GM23338 (cell line): ENCODE measurements around the gene AP3D1. TPM values are rescaled to one million over a fixed set of nuclear protein-coding genes. Genes with fewer than 3 reads are reported as not detected.
A peak's percentile ranks its signal among the peaks of the same experiment; 100 is the strongest.

Experiments used
- ATAC-seq: fragments of 200-7000 bp; cut with Tn5 transposase; 3 replicates; pipeline ENCODE4 v1.9.1; 2020
- DNase-seq: peaks from one replicate; pipeline ENCODE4 v3.0.0-alpha.2; 2015; ENCODE audit warnings: low spot score
- H2AFZ ChIP-seq: fragments of 200-600 bp; sonication (generic); 2 replicates; pipeline ENCODE4 v1.8.0; 2016; ENCODE audit warnings: antibody characterized with exemption, mild to moderate bottlenecking, moderate library complexity
- H3F3A ChIP-seq: fragments of 200-600 bp; sonication (generic); replicated peaks from 2 replicates; pipeline ENCODE4 v1.8.0; 2017; ENCODE audit warnings: antibody characterized with exemption, mixed run types, low read depth
- H3K27ac ChIP-seq: fragments of 200-600 bp; sonication (generic); 2 replicates; pipeline ENCODE4 v1.6.1; 2016; ENCODE audit warnings: low read depth
- H3K27me3 ChIP-seq: fragments of 200-600 bp; sonication (generic); 2 replicates; pipeline ENCODE4 v1.8.0; 2016; ENCODE audit warnings: mild to moderate bottlenecking, mixed run types, moderate library complexity; ENCODE audit not compliant: insufficient read depth
- H3K36me3 ChIP-seq: fragments of 200-600 bp; sonication (generic); 2 replicates; pipeline ENCODE4 v1.8.0; 2016; ENCODE audit warnings: mild to moderate bottlenecking; ENCODE audit not compliant: insufficient read depth
- H3K4me1 ChIP-seq: fragments of 200-600 bp; sonication (generic); 2 replicates; pipeline ENCODE4 v1.8.0; 2016; ENCODE audit warnings: mild to moderate bottlenecking, moderate library complexity; ENCODE audit not compliant: insufficient read depth
- H3K4me2 ChIP-seq: fragments of 200-600 bp; sonication (generic); 2 replicates; pipeline ENCODE4 v1.7.1; 2017; ENCODE audit warnings: mixed run types
- H3K4me3 ChIP-seq: fragments of 200-600 bp; sonication (generic); 2 replicates; pipeline ENCODE4 v1.6.1; 2016; ENCODE audit warnings: mixed run types
- H3K79me2 ChIP-seq: fragments of 200-600 bp; sonication (generic); replicated peaks from 2 replicates; pipeline ENCODE4 v1.8.0; 2017; ENCODE audit warnings: mild to moderate bottlenecking; ENCODE audit not compliant: insufficient read depth
- H3K9me2 ChIP-seq: fragments of 200-600 bp; sonication (generic); 2 replicates; pipeline ENCODE4 v1.8.0; 2017; ENCODE audit not compliant: insufficient read depth
- H4K20me1 ChIP-seq: fragments of 200-600 bp; sonication (generic); replicated peaks from 2 replicates; pipeline ENCODE4 v1.8.0; 2017; ENCODE audit warnings: mild to moderate bottlenecking; ENCODE audit not compliant: insufficient read depth
- H3K27ac Mint-ChIP-seq: 2 replicates; pipeline ENCODE4 v1.8.0; 2020; ENCODE audit warnings: inconsistent platforms, mild to moderate bottlenecking, moderate library complexity, mixed read lengths
- H3K27me3 Mint-ChIP-seq: 3 replicates; pipeline ENCODE4 v1.8.0; 2022; ENCODE audit warnings: low read depth, mild to moderate bottlenecking, moderate library complexity, mixed read lengths, inconsistent platforms; ENCODE audit not compliant: insufficient read depth, poor library complexity
- H3K36me3 Mint-ChIP-seq: 3 replicates; pipeline ENCODE4 v1.8.0; 2021; ENCODE audit warnings: low read depth, mild to moderate bottlenecking, inconsistent platforms, moderate library complexity, mixed read lengths
- H3K4me1 Mint-ChIP-seq: 3 replicates; pipeline ENCODE4 v1.8.0; 2020; ENCODE audit warnings: mild to moderate bottlenecking, inconsistent platforms, mixed read lengths
- H3K4me3 Mint-ChIP-seq: 3 replicates; pipeline ENCODE4 v1.8.0; 2021; ENCODE audit warnings: moderate library complexity, mild to moderate bottlenecking, inconsistent platforms, mixed read lengths
- H3K9me3 Mint-ChIP-seq: 3 replicates; pipeline ENCODE4 v1.8.0; 2020; ENCODE audit warnings: moderate library complexity, mild to moderate bottlenecking, inconsistent platforms, mixed read lengths
- CTCF ChIP-seq, 2 experiments: fragments of 200-600 bp in 1 of 2; sonication (generic) in 1 of 2; conservative IDR thresholded peaks; 2 replicates each; pipeline versions ENCODE4 v1.5.1 to v1.6.1; 2016 to 2017; ENCODE audit warnings: antibody characterized with exemption in 2 of 2, low read depth in 2 of 2, mild to moderate bottlenecking in 2 of 2, moderate library complexity in 1 of 2
- ETS1 ChIP-seq: IDR thresholded peaks from 2 replicates; pipeline ENCODE4 v1.6.1; 2016; ENCODE audit warnings: antibody characterized with exemption
- EZH2phosphoT487 ChIP-seq: fragments of 200-600 bp; sonication (generic); IDR thresholded peaks from one replicate; pipeline ENCODE4 v1.8.1; 2018; ENCODE audit warnings: antibody characterized with exemption; ENCODE audit not compliant: unreplicated experiment
- POLR2AphosphoS5 ChIP-seq: IDR thresholded peaks from 2 replicates; pipeline ENCODE4 v1.6.1; 2016; ENCODE audit warnings: antibody characterized with exemption, low read depth
- REST ChIP-seq: IDR thresholded peaks from one replicate; pipeline ENCODE4 v1.6.1; 2018; ENCODE audit warnings: antibody characterized with exemption; ENCODE audit not compliant: unreplicated experiment
- ZNF114 ChIP-seq: fragments of 250-450 bp; sonication (Bioruptor Pico); IDR thresholded peaks from 2 replicates; pipeline ENCODE4 v1.5.0; 2020; ENCODE audit warnings: mild to moderate bottlenecking, moderate library complexity
- ZNF331 ChIP-seq: fragments of 250-450 bp; sonication (Bioruptor Pico); IDR thresholded peaks from 2 replicates; pipeline ENCODE4 v1.5.0; 2020; ENCODE audit warnings: low read depth, mild to moderate bottlenecking, moderate library complexity
- polyA plus RNA-seq: library from polyadenylated mRNA; unstranded; fragments of >200 nt; fragmentation: Nextera tagmentation; extraction: Ambion mirVana; gene quantifications from 2 replicates; pipeline ENCODE4 v1.2.1, GENCODE V29; 2016
- total RNA-seq: library from RNA; depleted of rRNA; stranded (reverse); fragments of >200 nt; shearing (Covaris generic); gene quantifications from 2 replicates; pipeline ENCODE4 v1.2.3, GENCODE V29; 2014

Gene AP3D1
- total and polyA plus RNA-seq, 2 experiments from 2014 or later = 101 to 236 TPM

GRCh38 chr19:2056837-2057192 lies 94.6 kb downstream of the AP3D1 start (continued):
- TF ChIP-seq CTCF (conservative IDR thresholded peaks at IDR 0.05; ENCODE audit: low read depth in 2 of 2) = no peak
- TF ChIP-seq POLR2AphosphoS5 = no peak
- no peak for TF ChIP-seq ZNF331 (CRISPR knock-in tag)
- no peak for TF ChIP-seq EZH2phosphoT487

GRCh38 chr19:2055931-2056836 lies 95.2 kb downstream of the AP3D1 start:
- ATAC-seq (no peak), DNase-seq (peak; percentile 50)
- Mint-ChIP-seq H3K36me3 (no peaks in the 10 kb centered on the region), H3K27ac (0 out of 2 replicates have a peak overlapping the region, but pooled peaks have one; percentile 72), H3K27me3 (peaks cover 9% of the 10 kb centered on the region), H3K4me1 (peaks cover 18% of the 10 kb centered on the region), H3K4me3 (peak overlapping the region; percentile 27; the same call in 1 of the 3 replicates), H3K9me3 (no peaks in the 10 kb centered on the region)
- no peak for TF ChIP-seq ZNF114 (CRISPR knock-in tag)
- no peak for TF ChIP-seq POLR2AphosphoS5
- TF ChIP-seq ETS1 = no peak
- no peak for TF ChIP-seq REST
- Histone ChIP-seq H4K20me1 (no peaks in the 10 kb centered on the region), H3K79me2 (no peaks in the 10 kb centered on the region), H3K9me2 (no peaks in the 10 kb centered on the region), H2AFZ (no peak overlapping the region), H3K4me2 (peak overlapping the region; percentile 20; the same call in 1 of the 2 replicates), H3K36me3 (no peaks in the 10 kb centered on the region), H3K27me3 (no peaks in the 10 kb centered on the region), H3F3A (peaks cover 10% of the 10 kb centered on the region; the same call in 1 of the 2 replicates), H3K27ac (no peak overlapping the region), H3K4me3 (no peak overlapping the region), H3K4me1 (peaks cover 10% of the 10 kb centered on the region)
